ENCODE measurements around the gene SLC25A10.

The SLC25A10 gene

DNA sequence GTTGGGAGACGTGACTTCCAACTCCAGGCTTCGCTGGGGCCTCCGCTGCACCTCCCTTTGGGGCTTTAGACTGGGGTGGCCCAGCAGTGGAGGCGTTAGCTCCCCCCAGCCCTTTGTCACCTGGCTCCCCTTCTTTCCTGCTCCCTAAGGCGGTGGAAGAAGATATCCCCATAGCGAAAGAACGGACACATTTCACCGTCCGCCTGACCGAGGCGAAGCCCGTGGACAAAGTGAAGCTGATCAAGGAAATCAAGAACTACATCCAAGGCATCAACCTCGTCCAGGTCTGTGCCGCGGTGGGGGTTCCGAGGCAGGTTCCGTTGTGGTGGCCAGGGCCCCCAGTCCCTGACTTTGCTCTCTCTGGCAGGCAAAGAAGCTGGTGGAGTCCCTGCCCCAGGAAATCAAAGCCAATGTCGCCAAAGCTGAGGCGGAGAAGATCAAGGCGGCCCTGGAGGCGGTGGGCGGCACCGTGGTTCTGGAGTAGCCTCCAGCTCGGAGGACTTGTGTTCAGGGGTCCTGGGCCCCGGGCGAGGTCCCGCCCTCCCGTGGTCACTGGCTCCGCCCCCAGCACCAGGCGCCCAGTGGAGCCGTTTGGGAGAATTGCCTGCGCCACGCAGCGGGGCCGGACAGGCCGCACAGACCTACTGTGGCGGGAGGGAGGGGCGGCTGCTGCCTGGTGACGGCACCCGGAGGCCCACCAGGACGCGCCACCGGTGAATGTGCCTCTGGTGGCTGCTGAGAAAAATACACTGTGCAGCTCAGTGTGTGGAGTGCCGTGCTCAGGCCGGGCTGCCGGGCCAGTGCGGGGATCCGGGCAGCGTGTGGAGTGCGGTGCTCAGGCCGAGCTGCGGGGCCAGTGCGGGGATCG is 5.1 kb upstream of the SLC25A10 start:
- Histone ChIP-seq H3K27me3 (no peaks in the 10 kb centered on the region), H3K36me3 (peaks cover 35 to 58% (median 55%) of the 10 kb centered on the region in 11 experiments), H4K20me1 (peaks cover 5 to 79% (median 52%) of the 10 kb centered on the region in 11 experiments; a peak in 20 of 22 replicates), H3K4me3 (no peak overlapping the region), H3K9ac (peak overlapping the region in 2 of 11 experiments; percentile 23 to 36; a peak in 2 of 22 replicates), H3K4me2 (no peak overlapping the region), H3K9me3 (replicated peaks in 1 of 11) (no peaks in the 10 kb centered on the region), H3K27ac (no peak overlapping the region), H3K4me1 (peaks cover 37 to 50% (median 44%) of the 10 kb centered on the region in 10 experiments)
- TF ChIP-seq Cebpa-rat (IDR thresholded peaks at IDR 0.05), result no peak

- Histone ChIP-seq H3K4me1 (peaks cover 36 to 51% (median 44%) of the 10 kb centered on the region in 10 experiments), H3K27me3 (no peaks in the 10 kb centered on the region), H4K20me1 (peaks cover 0 to 79% (median 49%) of the 10 kb centered on the region in 11 experiments; a peak in 18 of 22 replicates), H3K4me2 (no peak overlapping the region), H3K9me3 (replicated peaks in 1 of 11) (no peaks in the 10 kb centered on the region), H3K36me3 (peaks cover 35 to 55% (median 50%) of the 10 kb centered on the region in 11 experiments), H3K9ac (peak overlapping the region in 1 of 11 experiments; percentile 23; a peak in 1 of 22 replicates), H3K27ac (no peak overlapping the region; a peak in 1 of 22 replicates), H3K4me3 (no peak overlapping the region)
- TF ChIP-seq Cebpa-rat (IDR thresholded peaks at IDR 0.05), result no peak
These were observed 4.1 kb upstream of the SLC25A10 start for GRCh38 chr17:81707725-81708646.

DNA sequence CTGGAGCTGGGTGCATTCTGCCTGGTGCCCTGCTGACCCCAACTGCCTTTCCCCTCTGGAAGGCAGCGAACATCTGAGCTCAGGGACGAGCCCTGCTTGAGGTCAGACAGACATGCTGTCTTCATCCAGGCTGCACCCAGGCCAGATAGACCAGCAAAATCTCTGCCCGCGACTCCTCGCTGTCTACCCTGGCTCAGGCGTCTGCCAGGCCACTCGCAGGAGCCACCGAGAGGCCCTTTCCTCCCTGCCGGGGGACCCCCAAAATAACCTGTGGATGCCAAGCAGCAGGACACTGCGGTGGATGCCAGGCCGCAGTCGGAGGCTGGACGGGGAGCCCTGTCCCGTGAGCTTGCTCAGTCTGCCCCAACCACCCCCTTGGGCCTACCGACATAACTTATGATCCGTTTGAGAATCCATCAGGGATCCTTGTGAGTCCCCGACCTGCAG is 3.3 kb upstream of the SLC25A10 start:
- H3K27me3 ChIP-seq, result no peaks in the 10 kb centered on the region
- H4K20me1 ChIP-seq, result peaks cover 0 to 87% (median 57%) of the 10 kb centered on the region in 11 experiments; a peak in 18 of 22 replicates
- H3K4me3 ChIP-seq, result no peak overlapping the region
- H3K9me3 ChIP-seq (replicated peaks in 1 of 11), result no peaks in the 10 kb centered on the region
- no peak for TF ChIP-seq Cebpa-rat (IDR thresholded peaks at IDR 0.05)
- peaks cover 35 to 55% (median 50%) of the 10 kb centered on the region in 11 experiments for H3K36me3 ChIP-seq
- H3K4me1 ChIP-seq, result peaks cover 44 to 59% (median 52%) of the 10 kb centered on the region in 10 experiments
- H3K4me2 ChIP-seq, result 0 out of 22 replicates have a peak overlapping the region, but pooled peaks of 1 of the 11 experiments have one; percentile 1
- H3K9ac ChIP-seq, result peak overlapping the region in 2 of 11 experiments; percentile 11 to 13; a peak in 1 of 22 replicates
- no peak overlapping the region; a peak in 1 of 22 replicates for H3K27ac ChIP-seq

DNA sequence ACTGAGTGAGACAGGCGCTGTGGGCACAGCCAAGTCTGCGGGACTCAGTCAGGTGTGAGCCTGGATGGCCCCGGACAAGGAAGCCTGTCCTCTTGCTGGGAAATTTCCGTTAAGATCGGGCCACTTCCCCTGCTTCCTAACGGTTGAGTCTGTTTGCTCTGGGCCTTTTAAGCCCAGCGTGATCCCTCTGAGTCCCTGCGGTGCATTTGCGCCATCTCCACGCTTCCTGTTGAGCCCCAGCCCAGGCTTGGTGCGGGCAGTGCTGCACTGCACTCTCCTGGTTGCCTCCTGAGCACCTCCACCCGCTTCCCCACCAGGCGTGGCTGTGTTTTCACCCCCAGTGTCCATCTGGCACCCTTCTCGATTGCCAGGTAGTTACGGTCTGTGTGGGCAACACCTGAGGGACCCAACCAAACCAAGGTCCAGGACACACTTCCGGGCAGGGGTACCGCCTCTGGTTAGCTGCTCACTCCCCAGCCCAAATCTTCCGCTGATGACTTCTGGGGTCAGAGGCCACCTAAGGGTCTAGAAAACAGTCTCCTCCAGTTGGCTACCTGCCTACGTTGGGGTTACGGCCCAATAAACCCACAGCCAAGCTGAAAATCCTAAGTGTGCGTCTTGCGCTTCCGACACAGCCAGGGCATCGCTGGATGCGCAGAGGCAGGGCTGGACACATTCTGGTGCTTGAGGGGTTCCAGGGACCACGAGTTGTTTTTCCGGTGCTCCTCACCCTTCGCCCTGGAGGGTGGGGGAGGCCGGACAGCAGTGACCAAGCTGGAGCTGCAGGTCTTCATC is 1.4 kb upstream of the SLC25A10 start:
- Histone ChIP-seq H3K9me3 (replicated peaks in 1 of 11) (no peaks in the 10 kb centered on the region), H3K36me3 (peaks cover 26 to 46% (median 35%) of the 10 kb centered on the region in 11 experiments), H3K27me3 (no peaks in the 10 kb centered on the region), H3K4me3 (peak overlapping the region; percentile 71 to 96 (median 86); a peak in 19 of 20 replicates), H4K20me1 (peaks cover 0 to 78% (median 51%) of the 10 kb centered on the region in 11 experiments; a peak in 18 of 22 replicates), H3K9ac (peak overlapping the region; percentile 40 to 89 (median 84); a peak in 21 of 22 replicates), H3K4me2 (peak overlapping the region; percentile 84 to 100 (median 99)), H3K4me1 (peaks cover 38 to 63% (median 55%) of the 10 kb centered on the region in 10 experiments), H3K27ac (peak overlapping the region in 9 of 11 experiments; percentile 11 to 78 (median 73); a peak in 18 of 22 replicates)
- no peak for TF ChIP-seq Cebpa-rat (IDR thresholded peaks at IDR 0.05)

- peak overlapping the region; percentile 3 to 82 (median 73); a peak in 21 of 22 replicates for H3K27ac ChIP-seq
- peaks cover 9 to 39% (median 22%) of the 10 kb centered on the region in 11 experiments for H3K36me3 ChIP-seq
- peaks cover 38 to 72% (median 60%) of the 10 kb centered on the region in 10 experiments for H3K4me1 ChIP-seq
- TF ChIP-seq Cebpa-rat (IDR thresholded peaks at IDR 0.05), result no peak
- peaks cover 0 to 68% (median 39%) of the 10 kb centered on the region in 11 experiments; a peak in 18 of 22 replicates for H4K20me1 ChIP-seq
- H3K9me3 ChIP-seq (replicated peaks in 1 of 11), result no peaks in the 10 kb centered on the region
- H3K27me3 ChIP-seq, result no peaks in the 10 kb centered on the region
- H3K9ac ChIP-seq, result peak overlapping the region; percentile 74 to 89 (median 84)
- peak overlapping the region; percentile 71 to 96 (median 86) for H3K4me3 ChIP-seq
- H3K4me2 ChIP-seq, result peak overlapping the region; percentile 84 to 100 (median 99)
These were observed 452 bp downstream of the SLC25A10 start for GRCh38 chr17:81712468-81713003.

- Histone ChIP-seq H3K27me3 (no peaks in the 10 kb centered on the region), H3K4me2 (peak overlapping the region; percentile 84 to 100 (median 99)), H3K4me1 (peaks cover 38 to 72% (median 60%) of the 10 kb centered on the region in 10 experiments), H4K20me1 (peaks cover 0 to 67% (median 34%) of the 10 kb centered on the region in 11 experiments; a peak in 18 of 22 replicates), H3K9ac (peak overlapping the region; percentile 74 to 89 (median 84)), H3K36me3 (peaks cover 5 to 39% (median 22%) of the 10 kb centered on the region in 11 experiments; a peak in 21 of 22 replicates), H3K27ac (peak overlapping the region in 8 of 11 experiments; percentile 67 to 82 (median 75); a peak in 14 of 22 replicates), H3K4me3 (peak overlapping the region; percentile 71 to 96 (median 86)), H3K9me3 (replicated peaks in 1 of 11) (no peaks in the 10 kb centered on the region)
- no peak for TF ChIP-seq Cebpa-rat (IDR thresholded peaks at IDR 0.05)
These were observed 996 bp downstream of the SLC25A10 start for GRCh38 chr17:81713004-81713555.

Measured in BLaER1 treated with 17β-estradiol and CSF1 and Interleukin-3, amounts not matched to agents 10 nM and 100 nM (cell line).